WTC11 (cell line): ENCODE measurements around the gene UBL3. TPM values are rescaled to one million over a fixed set of nuclear protein-coding genes. Genes with fewer than 3 reads are reported as not detected.
A peak's percentile ranks its signal among the peaks of the same experiment; 100 is the strongest.

ENCODE experiments used
- ATAC-seq: fragments of 200-7000 bp; cut with Tn5 transposase; 2 replicates; pipeline ENCODE4 v1.10.0; 2021; ENCODE audit warnings: mild to moderate bottlenecking, moderate library complexity
- CTCF ChIA-PET: fragments of 300-600 bp; sonication (Branson Sonifier 250); formaldehyde crosslinking; loops from one replicate; lab custom pipeline; 2021; ENCODE audit warnings: antibody characterized with exemption; lab: Charles Lee
- POLR2A ChIA-PET: fragments of 350-600 bp; sonication (Branson Sonifier 250); formaldehyde crosslinking; loops from one replicate; lab custom pipeline; 2021; ENCODE audit warnings: antibody characterized with exemption; lab: Charles Lee
- DNase-seq: peaks from one replicate; pipeline ENCODE4 v3.0.0; 2021; ENCODE audit warnings: low spot score
- H3K27ac Mint-ChIP-seq: 2 replicates; pipeline ENCODE4 v1.8.0; 2021; ENCODE audit warnings: mixed read lengths
- H3K27me3 Mint-ChIP-seq: 2 replicates; pipeline ENCODE4 v1.8.0; 2021; ENCODE audit warnings: low read depth, mild to moderate bottlenecking, moderate library complexity, mixed read lengths
- H3K36me3 Mint-ChIP-seq: 2 replicates; pipeline ENCODE4 v1.8.0; 2021; ENCODE audit warnings: mixed read lengths
- H3K4me1 Mint-ChIP-seq: 2 replicates; pipeline ENCODE4 v1.8.0; 2022; ENCODE audit warnings: mixed read lengths
- H3K4me3 Mint-ChIP-seq: 2 replicates; pipeline ENCODE4 v1.8.0; 2021; ENCODE audit warnings: mild to moderate bottlenecking, moderate library complexity, mixed read lengths
- H3K9me3 Mint-ChIP-seq: 2 replicates; pipeline ENCODE4 v1.8.0; 2021; ENCODE audit warnings: mixed read lengths
- CBFB ChIP-seq: sonication (generic); formaldehyde crosslinking; IDR thresholded peaks from 2 replicates; pipeline ENCODE4 v1.8.1; 2022; ENCODE audit warnings: mild to moderate bottlenecking, low read depth, missing genetic modification reagents
- CDX4 ChIP-seq: fragments of 250-450 bp; sonication (Bioruptor Pico); IDR thresholded peaks from 2 replicates; pipeline ENCODE4 v1.9.0; 2021; ENCODE audit warnings: moderate library complexity, mild to moderate bottlenecking, inconsistent platforms, borderline replicate concordance
- CREB1 ChIP-seq: sonication (generic); formaldehyde crosslinking; IDR thresholded peaks from 2 replicates; pipeline ENCODE4 v1.8.0; 2023; ENCODE audit warnings: mild to moderate bottlenecking, missing genetic modification reagents
- E2F1 ChIP-seq: sonication (generic); formaldehyde crosslinking; IDR thresholded peaks from 2 replicates; pipeline ENCODE4 v1.8.0; 2022; ENCODE audit warnings: mild to moderate bottlenecking, missing genetic modification reagents
- ESRRA ChIP-seq: sonication (generic); formaldehyde crosslinking; IDR thresholded peaks from 2 replicates; pipeline ENCODE4 v1.8.1; 2022; ENCODE audit warnings: mild to moderate bottlenecking, missing genetic modification reagents, borderline replicate concordance
- FOXP1 ChIP-seq: sonication (generic); formaldehyde crosslinking; IDR thresholded peaks from 2 replicates; pipeline ENCODE4 v1.8.0; 2022; ENCODE audit warnings: missing genetic modification reagents, mild to moderate bottlenecking, moderate library complexity, borderline replicate concordance
- FOXP4 ChIP-seq: sonication (generic); formaldehyde crosslinking; IDR thresholded peaks from 2 replicates; pipeline ENCODE4 v1.8.0; 2022; ENCODE audit warnings: mild to moderate bottlenecking, missing genetic modification reagents
- GRHL2 ChIP-seq: fragments of 250-450 bp; sonication (Bioruptor Pico); IDR thresholded peaks from 2 replicates; pipeline ENCODE4 v1.8.0; 2022; ENCODE audit warnings: mild to moderate bottlenecking, moderate library complexity; ENCODE audit not compliant: insufficient replicate concordance, severe bottlenecking
- IRF2 ChIP-seq: sonication (generic); formaldehyde crosslinking; IDR thresholded peaks from 2 replicates; pipeline ENCODE4 v1.8.0; 2022; ENCODE audit warnings: low read depth, missing genetic modification reagents, borderline replicate concordance
- JUN ChIP-seq: sonication (generic); formaldehyde crosslinking; IDR thresholded peaks from 2 replicates; pipeline ENCODE4 v1.8.0; 2023; ENCODE audit warnings: mild to moderate bottlenecking, missing genetic modification reagents
- MLX ChIP-seq: sonication (generic); formaldehyde crosslinking; IDR thresholded peaks from 2 replicates; pipeline ENCODE4 v1.8.1; 2023; ENCODE audit warnings: mild to moderate bottlenecking, missing genetic modification reagents, moderate library complexity
- MYBL2 ChIP-seq: sonication (generic); formaldehyde crosslinking; IDR thresholded peaks from 2 replicates; pipeline ENCODE4 v1.8.1; 2023; ENCODE audit warnings: mild to moderate bottlenecking, moderate library complexity, missing genetic modification reagents
- NFATC4 ChIP-seq: fragments of 250-450 bp; sonication (Bioruptor Pico); IDR thresholded peaks from 2 replicates; pipeline ENCODE4 v1.9.0; 2021; ENCODE audit warnings: mild to moderate bottlenecking
- NR1H2 ChIP-seq: sonication (generic); formaldehyde crosslinking; IDR thresholded peaks from 2 replicates; pipeline ENCODE4 v1.9.0; 2021; ENCODE audit warnings: mild to moderate bottlenecking, moderate library complexity, missing genetic modification reagents
- PRDM15 ChIP-seq: sonication (generic); formaldehyde crosslinking; IDR thresholded peaks from 2 replicates; pipeline ENCODE4 v1.8.0; 2022; ENCODE audit warnings: missing genetic modification reagents
- RELA ChIP-seq: sonication (generic); formaldehyde crosslinking; IDR thresholded peaks from 2 replicates; pipeline ENCODE4 v1.8.1; 2022; ENCODE audit warnings: missing genetic modification reagents, mild to moderate bottlenecking, borderline replicate concordance
- SMAD3 ChIP-seq: sonication (generic); formaldehyde crosslinking; IDR thresholded peaks from 2 replicates; pipeline ENCODE4 v1.8.0; 2022; ENCODE audit warnings: missing genetic modification reagents, mild to moderate bottlenecking, borderline replicate concordance
- SMAD4 ChIP-seq: sonication (generic); formaldehyde crosslinking; IDR thresholded peaks from 2 replicates; pipeline ENCODE4 v1.8.0; 2022; ENCODE audit warnings: mild to moderate bottlenecking, missing genetic modification reagents
- SP1 ChIP-seq: sonication (generic); formaldehyde crosslinking; conservative IDR thresholded peaks from 2 replicates; pipeline ENCODE4 v1.8.1; 2022; ENCODE audit warnings: missing genetic modification reagents
- USF1 ChIP-seq: sonication (generic); formaldehyde crosslinking; IDR thresholded peaks from 2 replicates; pipeline ENCODE4 v1.8.0; 2022; ENCODE audit warnings: mild to moderate bottlenecking, missing genetic modification reagents
- ZNF416 ChIP-seq: fragments of 250-450 bp; sonication (Bioruptor Pico); IDR thresholded peaks from 2 replicates; pipeline ENCODE4 v1.9.0; 2021; ENCODE audit warnings: mild to moderate bottlenecking, inconsistent platforms
- total RNA-seq: library from RNA; stranded (reverse); gene quantifications from 3 replicates; pipeline ENCODE4 v1.2.3, GENCODE V29; 2021

Gene UBL3
- total RNA-seq, 1 experiment from 2014 or later, result 15.5 TPM

- H3K9me3 Mint-ChIP-seq, result no peaks in the 10 kb centered on the region
- H3K4me1 Mint-ChIP-seq, result peaks cover 19% of the 10 kb centered on the region; the same call in 1 of the 2 replicates
- ChIA-PET POLR2A (no interaction called here), CTCF (interaction anchor here (1.4 kb wide), 1 partner anchor 366 kb away, joined by 4 read pairs; no protein-coding TSS in a partner anchor)
- no peak for ATAC-seq
- no peaks in the 10 kb centered on the region for H3K27me3 Mint-ChIP-seq
- no peak overlapping the region; the same call in 1 of the 2 replicates for H3K27ac Mint-ChIP-seq
- no peak overlapping the region for H3K4me3 Mint-ChIP-seq
- no peak for DNase-seq
- 0 out of 2 replicates have a peak, but pooled peaks cover 2% of the 10 kb centered on the region for H3K36me3 Mint-ChIP-seq
- no peak for TF ChIP-seq GRHL2 (CRISPR knock-in tag)
- TF ChIP-seq IRF2 (CRISPR knock-in tag), result no peak
These were observed 83.4 kb downstream of the UBL3 start for GRCh38 chr13:29767006-29767405.

- no peak overlapping the region for H3K4me3 Mint-ChIP-seq
- H3K9me3 Mint-ChIP-seq, result peaks cover 15% of the 10 kb centered on the region
- H3K36me3 Mint-ChIP-seq, result 0 out of 2 replicates have a peak, but pooled peaks cover 2% of the 10 kb centered on the region
- ATAC-seq (no peak), DNase-seq (no peak)
- POLR2A ChIA-PET, result no interaction called here
- TF ChIP-seq USF1 (CRISPR knock-in tag), result no peak
- TF ChIP-seq PRDM15, result no peak
- no peak for TF ChIP-seq NR1H2 (CRISPR knock-in tag)
- no peak for TF ChIP-seq ZNF416
- TF ChIP-seq E2F1 (CRISPR knock-in tag), result no peak
- TF ChIP-seq SMAD3 (CRISPR knock-in tag), result no peak
- no peak for TF ChIP-seq NFATC4 (CRISPR knock-in tag)
- TF ChIP-seq SP1 (CRISPR knock-in tag), result no peak
- no peak for TF ChIP-seq RELA (CRISPR knock-in tag)
- TF ChIP-seq CREB1 (CRISPR knock-in tag), result no peak
- no peak for TF ChIP-seq SMAD4 (CRISPR knock-in tag)
- TF ChIP-seq MYBL2 (CRISPR knock-in tag), result no peak
- TF ChIP-seq ESRRA (CRISPR knock-in tag), result no peak
- TF ChIP-seq, all 79 proteins: peak for 0
- Mint-ChIP-seq H3K4me1 (peaks cover 7% of the 10 kb centered on the region; the same call in 1 of the 2 replicates), H3K27me3 (no peaks in the 10 kb centered on the region), H3K27ac (no peak overlapping the region)
- CTCF ChIA-PET, result interaction anchor here (2.1 to 2.3 kb wide), 2 partner anchors 7 to 350 kb away, joined by 10 to 26 read pairs; no protein-coding TSS in a partner anchor
These were observed 86.8 kb downstream of the UBL3 start for GRCh38 chr13:29763436-29764180.

GRCh38 chr13:29761815-29762214 is 88.6 kb downstream of the UBL3 start:
- peak; percentile 82 for ATAC-seq
- POLR2A ChIA-PET, result no interaction called here
- CTCF ChIA-PET, result interaction anchor here (1.1 to 2.3 kb wide), 6 partner anchors 9 to 352 kb away, joined by 3 to 26 read pairs (median 4); no protein-coding TSS in a partner anchor

More at GRCh38 chr13:29761815-29762214, 88.6 kb downstream of the UBL3 start:
- 0 out of 2 replicates have a peak, but pooled peaks cover under 1% of the 10 kb centered on the region for H3K36me3 Mint-ChIP-seq
- H3K27ac Mint-ChIP-seq, result no peak overlapping the region
- DNase-seq, result no peak
- TF ChIP-seq USF1 (CRISPR knock-in tag) (no peak), GRHL2 (CRISPR knock-in tag) (no peak), MLX (CRISPR knock-in tag) (no peak), CBFB (CRISPR knock-in tag) (no peak), JUN (no peak), FOXP4 (CRISPR knock-in tag) (no peak), FOXP1 (no peak), CDX4 (CRISPR knock-in tag) (no peak)
- H3K4me1 Mint-ChIP-seq, result peaks cover under 1% of the 10 kb centered on the region; the same call in 1 of the 2 replicates
- H3K9me3 Mint-ChIP-seq, result peaks cover 15% of the 10 kb centered on the region
- no peak overlapping the region for H3K4me3 Mint-ChIP-seq
- H3K27me3 Mint-ChIP-seq, result no peaks in the 10 kb centered on the region
